NB4 (cell line): ENCODE results near the gene THRA.

ENCODE experiments used
- DNase-seq: peaks from one replicate; pipeline ENCODE4 v3.0.0; 2010; ENCODE audit warnings: low read depth
- H3K4me3 ChIP-seq: one replicate; pipeline ENCODE4 v1.5.1; 2011; ENCODE audit warnings: mild to moderate bottlenecking, low read depth, low read length, moderate library complexity
- CTCF ChIP-seq: IDR thresholded peaks from one replicate; pipeline ENCODE4 v1.5.1; 2012; ENCODE audit warnings: low read depth, low read length
- MAX ChIP-seq: IDR thresholded peaks from 2 replicates; pipeline ENCODE4 v1.6.1; 2011; ENCODE audit warnings: low read depth, low read length
- MYC ChIP-seq: IDR thresholded peaks from 2 replicates; pipeline ENCODE4 v1.6.1; 2011; ENCODE audit warnings: low read depth, low read length
- POLR2A ChIP-seq: IDR thresholded peaks from 2 replicates; pipeline ENCODE4 v1.6.1; 2011; ENCODE audit warnings: mild to moderate bottlenecking; ENCODE audit not compliant: insufficient read length; ENCODE audit errors: extremely low read depth

Gene THRA

GRCh38 chr17:40079545-40079944 is 16.8 kb downstream of the THRA start:
- TF ChIP-seq MAX (no peak), POLR2A (no peak), CTCF (no peak), MYC (no peak)
- H3K4me3 ChIP-seq, result no peak overlapping the region
- DNase-seq, result no peak

GRCh38 chr17:40084477-40084876 is 21.7 kb downstream of the THRA start:
- no peak overlapping the region for H3K4me3 ChIP-seq
- no peak for DNase-seq
- TF ChIP-seq POLR2A, result no peak
- no peak for TF ChIP-seq MYC
- no peak for TF ChIP-seq CTCF
- TF ChIP-seq MAX, result no peak

GRCh38 chr17:40086150-40087044 is 23.6 kb downstream of the THRA start:
- DNase-seq, result peak; percentile 62
- H3K4me3 ChIP-seq, result no peak overlapping the region
- TF ChIP-seq MYC (no peak), CTCF (peak; percentile 70)

GRCh38 chr17:40087049-40087794 is 24.5 kb downstream of the THRA start:
- DNase-seq, result no peak
- TF ChIP-seq CTCF (no peak), MAX (no peak), POLR2A (no peak), MYC (no peak)
- H3K4me3 ChIP-seq, result no peak overlapping the region

- no peak for TF ChIP-seq MAX
- TF ChIP-seq CTCF, result no peak
- no peak for TF ChIP-seq MYC
- TF ChIP-seq POLR2A, result no peak
- no peak for DNase-seq
- no peak overlapping the region for H3K4me3 ChIP-seq
These were observed 25.3 kb downstream of the THRA start for GRCh38 chr17:40087903-40088718.
